AG09309 (cell line): ENCODE data around the gene PRELID3B.

ENCODE experiments used
- DNase-seq: peaks from one replicate; pipeline ENCODE4 v3.0.0-alpha.2; 2010; ENCODE audit warnings: low read depth
- H3K4me3 ChIP-seq: 2 replicates; pipeline ENCODE4 v1.5.1; 2011; ENCODE audit warnings: mild to moderate bottlenecking, low read depth, low read length, moderate library complexity; ENCODE audit not compliant: control insufficient read depth
- TF ChIP-seq, protein P1 (sequence below): IDR thresholded peaks from 2 replicates; pipeline ENCODE4 v1.5.1; 2011; ENCODE audit warnings: mild to moderate bottlenecking, low read depth, low read length, inconsistent platforms; ENCODE audit not compliant: insufficient read depth, control insufficient read depth; ENCODE audit errors: missing control alignments

PRELID3B gene

DNA sequence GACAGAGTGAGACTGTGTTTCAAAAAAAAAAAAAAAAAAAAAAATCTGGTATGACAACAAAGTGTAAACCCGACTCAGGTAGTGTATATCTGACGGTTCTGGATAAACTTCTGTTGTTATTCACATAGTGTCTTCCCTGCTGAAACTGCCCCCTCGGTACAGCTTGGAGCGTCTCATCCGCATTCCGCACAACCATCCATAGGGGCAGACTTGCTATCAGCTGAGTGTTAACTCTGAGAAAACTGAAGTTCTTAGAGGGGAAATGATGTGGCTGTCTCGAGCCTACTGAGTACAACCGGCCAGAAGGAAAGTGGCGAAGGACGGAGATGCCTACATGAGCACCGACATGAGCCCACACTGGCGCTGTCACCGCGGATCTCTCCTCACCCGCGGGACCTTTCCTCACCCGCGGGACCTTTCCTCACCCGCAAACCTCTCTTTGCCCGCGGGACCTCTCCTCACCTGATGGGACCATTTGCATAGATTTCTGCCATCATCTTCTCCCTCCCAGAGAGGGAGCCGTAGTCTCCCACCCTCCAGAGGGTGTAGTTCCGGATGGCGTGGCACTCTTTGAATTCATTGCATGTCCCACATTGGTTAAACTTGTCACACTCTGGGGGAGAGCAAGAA, 45.3 kb downstream of the PRELID3B start:
- TF ChIP-seq, protein P1, sequence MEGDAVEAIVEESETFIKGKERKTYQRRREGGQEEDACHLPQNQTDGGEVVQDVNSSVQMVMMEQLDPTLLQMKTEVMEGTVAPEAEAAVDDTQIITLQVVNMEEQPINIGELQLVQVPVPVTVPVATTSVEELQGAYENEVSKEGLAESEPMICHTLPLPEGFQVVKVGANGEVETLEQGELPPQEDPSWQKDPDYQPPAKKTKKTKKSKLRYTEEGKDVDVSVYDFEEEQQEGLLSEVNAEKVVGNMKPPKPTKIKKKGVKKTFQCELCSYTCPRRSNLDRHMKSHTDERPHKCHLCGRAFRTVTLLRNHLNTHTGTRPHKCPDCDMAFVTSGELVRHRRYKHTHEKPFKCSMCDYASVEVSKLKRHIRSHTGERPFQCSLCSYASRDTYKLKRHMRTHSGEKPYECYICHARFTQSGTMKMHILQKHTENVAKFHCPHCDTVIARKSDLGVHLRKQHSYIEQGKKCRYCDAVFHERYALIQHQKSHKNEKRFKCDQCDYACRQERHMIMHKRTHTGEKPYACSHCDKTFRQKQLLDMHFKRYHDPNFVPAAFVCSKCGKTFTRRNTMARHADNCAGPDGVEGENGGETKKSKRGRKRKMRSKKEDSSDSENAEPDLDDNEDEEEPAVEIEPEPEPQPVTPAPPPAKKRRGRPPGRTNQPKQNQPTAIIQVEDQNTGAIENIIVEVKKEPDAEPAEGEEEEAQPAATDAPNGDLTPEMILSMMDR = no peak
- no peak for DNase-seq
- no peak overlapping the region for H3K4me3 ChIP-seq

DNA sequence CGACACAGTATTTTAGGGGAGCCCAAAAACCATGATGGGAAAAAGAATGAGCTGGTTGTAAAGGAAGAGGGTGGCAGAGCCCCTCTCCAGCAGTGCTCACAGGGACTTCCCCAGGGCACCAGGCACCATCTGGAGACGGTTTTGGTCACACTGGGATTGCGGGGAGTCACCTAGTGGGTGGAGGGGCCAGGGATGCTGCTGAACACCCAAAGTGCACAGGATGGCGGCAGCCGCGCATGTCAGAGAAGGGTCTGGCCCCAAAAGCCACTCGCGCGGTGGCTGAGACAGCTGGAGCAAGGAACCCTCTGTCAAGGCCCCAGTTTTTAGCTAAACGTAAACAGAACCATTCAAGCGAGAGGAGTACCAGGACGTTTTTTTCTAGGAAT, 46.4 kb downstream of the PRELID3B start:
- DNase-seq = no peak
- TF ChIP-seq, protein P1 = no peak
- H3K4me3 ChIP-seq = no peak overlapping the region

DNA sequence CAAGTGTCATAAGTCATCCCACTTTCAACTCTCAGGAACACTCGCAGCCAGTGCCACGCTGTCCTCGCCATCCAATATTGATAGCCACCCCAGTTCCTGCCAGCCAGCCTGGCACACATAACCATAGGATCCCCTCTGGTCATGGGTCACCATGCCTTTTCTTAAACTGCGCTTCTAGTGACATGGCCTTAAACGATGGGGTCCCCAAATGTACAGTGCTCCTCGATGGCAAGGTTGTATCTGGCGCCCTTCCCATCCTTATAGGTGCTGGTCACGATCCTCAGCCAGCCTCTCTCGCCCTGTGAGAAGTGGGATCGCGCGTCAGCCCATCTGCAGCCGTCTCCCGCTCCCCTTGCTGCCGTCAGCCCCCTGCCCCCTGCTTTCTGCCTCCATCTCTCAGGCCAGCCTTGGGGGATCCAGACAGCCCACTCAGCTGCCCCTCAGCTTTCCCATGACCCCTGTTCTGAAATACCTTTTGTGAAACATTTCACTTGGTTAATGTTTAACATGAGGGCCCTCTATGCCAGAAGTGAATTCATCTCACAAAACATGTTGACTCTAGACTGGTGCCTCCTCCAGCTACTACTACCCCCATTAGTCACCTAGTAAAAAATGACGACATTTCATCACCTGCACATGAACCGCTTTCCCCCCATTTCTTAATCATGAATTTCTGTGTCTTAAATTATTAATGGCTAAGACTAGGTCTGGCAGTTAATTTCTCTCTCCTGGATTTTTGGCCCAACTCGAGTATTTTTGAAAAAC, 46.9 kb downstream of the PRELID3B start:
- DNase-seq = no peak
- TF ChIP-seq, protein P1 = no peak
- H3K4me3 ChIP-seq = no peak overlapping the region

DNA sequence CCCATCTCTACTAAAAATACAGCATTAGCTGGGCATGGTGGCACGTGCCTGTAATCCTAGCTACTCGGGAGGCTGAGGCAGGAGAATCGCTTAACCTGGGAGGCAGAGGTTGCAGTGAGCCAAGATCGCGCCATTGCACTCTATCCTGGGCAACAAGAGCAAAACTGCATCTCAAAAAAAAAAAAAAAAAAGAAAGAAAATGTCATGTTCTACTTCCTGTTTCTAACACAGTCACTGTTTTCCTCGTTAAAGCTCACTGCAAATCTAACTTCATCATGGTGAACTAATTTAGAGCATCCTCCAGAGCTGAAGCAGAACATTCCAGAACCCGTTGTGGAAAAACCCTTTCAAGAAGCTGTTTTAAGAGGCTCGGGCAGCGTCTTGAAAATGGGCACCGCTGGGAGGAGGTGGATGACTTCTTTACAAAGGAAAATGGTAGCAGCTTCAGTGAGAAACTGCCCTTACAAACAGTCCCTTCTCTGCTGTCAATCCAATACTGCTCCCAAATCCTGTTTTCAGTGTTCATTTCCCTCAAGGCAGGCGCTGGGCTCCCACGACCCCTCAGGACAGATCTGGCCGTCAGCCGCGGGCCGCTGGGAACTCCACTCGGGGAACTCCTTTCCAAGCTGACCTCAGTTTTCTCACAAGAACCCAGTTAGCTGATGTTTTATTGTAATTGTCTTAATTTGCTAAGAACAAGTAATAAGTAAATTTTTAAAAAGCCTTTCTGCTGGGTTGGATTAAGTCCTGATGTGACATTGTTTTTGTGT, 48.0 kb downstream of the PRELID3B start:
- DNase-seq = no peak
- TF ChIP-seq, protein P1 = no peak

DNA sequence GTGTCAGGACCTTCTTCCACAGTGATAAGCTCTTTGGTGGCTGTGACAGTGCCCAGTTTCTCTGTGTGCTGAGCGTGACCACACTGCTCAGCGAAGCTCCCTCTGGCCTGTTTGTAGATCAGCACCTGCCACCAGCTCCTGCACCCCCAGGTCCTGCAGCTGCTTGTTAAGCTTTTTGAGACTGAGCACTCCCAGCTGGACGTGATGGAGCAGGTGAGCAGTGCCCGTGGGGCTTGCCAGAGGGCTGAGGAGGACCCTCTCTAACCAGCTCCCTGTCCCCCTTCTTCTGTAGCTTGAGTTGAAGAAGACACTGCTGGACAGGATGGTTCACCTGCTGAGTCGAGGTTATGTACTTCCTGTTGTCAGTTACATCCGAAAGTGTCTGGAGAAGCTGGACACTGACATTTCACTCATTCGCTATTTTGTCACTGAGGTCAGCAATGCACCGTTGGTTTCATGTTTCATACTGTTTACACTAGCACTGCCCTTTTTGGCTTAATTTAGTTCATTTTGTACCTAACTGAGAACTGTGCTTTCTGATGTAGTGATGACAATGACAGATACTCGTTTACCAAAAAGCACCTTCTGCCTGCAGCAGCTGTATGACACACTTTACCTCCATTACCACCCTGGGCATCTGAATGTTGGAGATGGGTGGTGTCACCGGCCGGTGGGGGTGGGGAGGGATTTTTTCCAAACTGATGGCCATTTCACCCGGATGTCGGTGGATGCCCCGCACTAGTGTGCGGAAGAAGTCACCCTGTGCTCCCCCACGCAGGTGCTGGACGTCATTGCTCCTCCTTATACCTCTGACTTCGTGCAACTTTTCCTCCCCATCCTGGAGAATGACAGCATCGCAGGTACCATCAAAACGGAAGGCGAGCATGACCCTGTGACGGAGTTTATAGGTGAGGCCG, 49.0 kb downstream of the PRELID3B start:
- TF ChIP-seq, protein P1 = no peak
- no peak for DNase-seq
- no peak overlapping the region for H3K4me3 ChIP-seq

More for the DNA sequence above, 48.0 kb downstream of the PRELID3B start:
- no peak overlapping the region for H3K4me3 ChIP-seq

DNA sequence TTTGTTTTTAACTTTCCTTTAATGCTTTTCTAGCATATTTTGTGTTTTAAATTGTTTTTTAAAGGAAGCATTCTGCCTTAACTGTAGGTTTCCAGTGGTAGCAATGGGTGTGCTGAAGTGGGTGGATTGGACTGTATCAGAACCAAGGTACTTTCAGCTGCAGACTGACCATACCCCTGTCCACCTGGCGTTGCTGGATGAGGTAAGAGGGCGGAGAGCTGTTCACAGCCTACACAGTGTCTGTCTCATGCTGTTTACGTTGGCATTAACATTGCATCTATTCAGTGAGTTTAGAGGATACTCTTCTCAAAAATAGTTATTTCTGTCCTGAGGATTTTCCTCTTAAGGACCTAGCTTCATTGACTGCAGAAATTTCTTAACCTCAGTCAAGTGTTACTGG, 49.7 kb downstream of the PRELID3B start:
- H3K4me3 ChIP-seq = no peak overlapping the region
- TF ChIP-seq, protein P1 = no peak
- no peak for DNase-seq
